Fibroblast of skin of back (primary cell): ENCODE data around the gene KCNK7.

Experiments used
- DNase-seq: peaks from one replicate; pipeline ENCODE4 v3.0.0-alpha.2; 2013

The KCNK7 gene

GRCh38 chr11:65610404-65610803 lies 14.8 kb upstream of the KCNK7 start:
- DNase-seq = no peak

GRCh38 chr11:65609665-65610064 lies 14.1 kb upstream of the KCNK7 start:
- DNase-seq = no peak

- DNase-seq = no peak
Observed at GRCh38 chr11:65609229-65609628, 13.6 kb upstream of the KCNK7 start.

GRCh38 chr11:65607614-65608426 lies 12.2 kb upstream of the KCNK7 start:
- DNase-seq = no peak

- peak; percentile 97 for DNase-seq
Observed at GRCh38 chr11:65606876-65607613, 11.4 kb upstream of the KCNK7 start.

GRCh38 chr11:65604258-65604657 lies 8.7 kb upstream of the KCNK7 start:
- no peak for DNase-seq

GRCh38 chr11:65599955-65600246 lies 4.3 kb upstream of the KCNK7 start:
- no peak for DNase-seq

- DNase-seq = no peak
Observed at GRCh38 chr11:65599216-65599954, 3.8 kb upstream of the KCNK7 start.

GRCh38 chr11:65598258-65598699 lies 2.7 kb upstream of the KCNK7 start:
- no peak for DNase-seq

GRCh38 chr11:65596520-65596919 lies 920 bp upstream of the KCNK7 start:
- no peak for DNase-seq

- DNase-seq = no peak
Observed at GRCh38 chr11:65595131-65595530, 469 bp downstream of the KCNK7 start.

- peak; percentile 29 for DNase-seq
Observed at GRCh38 chr11:65593518-65594414, 1.8 kb downstream of the KCNK7 start.

GRCh38 chr11:65592858-65593517 lies 2.6 kb downstream of the KCNK7 start:
- no peak for DNase-seq

- peak; percentile 71 for DNase-seq
Observed at GRCh38 chr11:65591939-65592857, 3.4 kb downstream of the KCNK7 start.

GRCh38 chr11:65590240-65590738 lies 5.3 kb downstream of the KCNK7 start:
- no peak for DNase-seq

GRCh38 chr11:65589444-65590239 lies 6.0 kb downstream of the KCNK7 start:
- no peak for DNase-seq

GRCh38 chr11:65588199-65589054 lies 7.2 kb downstream of the KCNK7 start:
- DNase-seq = peak; percentile 41

GRCh38 chr11:65586676-65587075 lies 8.9 kb downstream of the KCNK7 start:
- DNase-seq = peak; percentile 54

GRCh38 chr11:65586247-65586630 lies 9.4 kb downstream of the KCNK7 start:
- DNase-seq = no peak
